ENCODE data around the gene CCNJ. TPM values are rescaled to one million over a fixed set of nuclear protein-coding genes. Genes with fewer than 3 reads are reported as not detected.

Gene CCNJ
- total RNA-seq, 1 experiment from 2014 or later: 3.2 TPM

- H3K27ac ChIP-seq (ENCODE audit: low read length): no peak overlapping the region
- intact Hi-C loops (cut with micrococcal nuclease): no loop called here
- H3K9ac ChIP-seq (ENCODE audit: low read length): no peak overlapping the region
- ATAC-seq (no peak), DNase-seq (no peak)
- ChIA-PET CTCF (no interaction called here), POLR2A (ENCODE audit: unreplicated experiment) (no interaction called here)
- H3K4me1 ChIP-seq (ENCODE audit: insufficient read depth, low read length): no peaks in the 10 kb centered on the region
- no peaks in the 10 kb centered on the region for H3K9me3 ChIP-seq (ENCODE audit: low read length)
- H3K4me3 ChIP-seq (ENCODE audit: low read length): no peak overlapping the region
- no peaks in the 10 kb centered on the region for H3K9me2 ChIP-seq (replicated peaks; ENCODE audit: low read length)
- no TSS peak for BruUV-seq (replicated peaks)
- H4K20me1 ChIP-seq (ENCODE audit: low read length): no peaks in the 10 kb centered on the region
- H3K4me2 ChIP-seq (ENCODE audit: low read length): no peak overlapping the region
- no peak overlapping the region for H2AFZ ChIP-seq (ENCODE audit: low read length)
- H3K36me3 ChIP-seq (ENCODE audit: low read depth, low read length): peaks cover 11% of the 10 kb centered on the region
- no peaks in the 10 kb centered on the region for H3K27me3 ChIP-seq (ENCODE audit: low read length)
- H3F3A ChIP-seq (ENCODE audit: low read length, unreplicated experiment): no peaks in the 10 kb centered on the region
- no peak for TF ChIP-seq CTCF (conservative IDR thresholded peaks at IDR 0.05; ENCODE audit: low read depth, low read length)
- no peak for TF ChIP-seq EZH2 (IDR thresholded peaks at IDR 0.05; ENCODE audit: low read length, unreplicated experiment)
- no peak for TF ChIP-seq EZH2phosphoT487 (IDR thresholded peaks at IDR 0.05; ENCODE audit: borderline replicate concordance, low read length)
- H3K79me2 ChIP-seq (ENCODE audit: low read length): no peaks in the 10 kb centered on the region
These were observed 17.8 kb downstream of the CCNJ start for GRCh38 chr10:96061232-96061631.

- no peaks in the 10 kb centered on the region for H3F3A ChIP-seq (ENCODE audit: low read length, unreplicated experiment)
- no peaks in the 10 kb centered on the region for H3K9me3 ChIP-seq (ENCODE audit: low read length)
- H3K9me2 ChIP-seq (replicated peaks; ENCODE audit: low read length): no peaks in the 10 kb centered on the region
- no peaks in the 10 kb centered on the region for H3K36me3 ChIP-seq (ENCODE audit: low read depth, low read length)
- no peaks in the 10 kb centered on the region for H3K4me1 ChIP-seq (ENCODE audit: insufficient read depth, low read length)
- DNase-seq (no peak), ATAC-seq (no peak)
- no peak overlapping the region for H3K9ac ChIP-seq (ENCODE audit: low read length)
- no peaks in the 10 kb centered on the region for H3K79me2 ChIP-seq (ENCODE audit: low read length)
- ChIA-PET POLR2A (ENCODE audit: unreplicated experiment) (no interaction called here), CTCF (no interaction called here)
- no peaks in the 10 kb centered on the region for H3K27me3 ChIP-seq (ENCODE audit: low read length)
- no peak overlapping the region for H3K27ac ChIP-seq (ENCODE audit: low read length)
- TF ChIP-seq EZH2 (IDR thresholded peaks at IDR 0.05; ENCODE audit: low read length, unreplicated experiment) (no peak), EZH2phosphoT487 (IDR thresholded peaks at IDR 0.05; ENCODE audit: borderline replicate concordance, low read length) (no peak), CTCF (conservative IDR thresholded peaks at IDR 0.05; ENCODE audit: low read depth, low read length) (no peak)
- BruUV-seq (replicated peaks): no TSS peak
- no peaks in the 10 kb centered on the region for H4K20me1 ChIP-seq (ENCODE audit: low read length)
- no peak overlapping the region for H3K4me2 ChIP-seq (ENCODE audit: low read length)
- intact Hi-C loops (cut with micrococcal nuclease): no loop called here
- no peak overlapping the region for H3K4me3 ChIP-seq (ENCODE audit: low read length)
- no peak overlapping the region for H2AFZ ChIP-seq (ENCODE audit: low read length)
These were observed 29.3 kb downstream of the CCNJ start for GRCh38 chr10:96072674-96073073.

GRCh38 chr10:96073722-96074121 is 30.3 kb downstream of the CCNJ start:
- H3K4me2 ChIP-seq (ENCODE audit: low read length): no peak overlapping the region
- CTCF ChIA-PET: no interaction called here

More at GRCh38 chr10:96073722-96074121, 30.3 kb downstream of the CCNJ start:
- TF ChIP-seq CTCF (conservative IDR thresholded peaks at IDR 0.05; ENCODE audit: low read depth, low read length) (no peak), EZH2 (IDR thresholded peaks at IDR 0.05; ENCODE audit: low read length, unreplicated experiment) (no peak), EZH2phosphoT487 (IDR thresholded peaks at IDR 0.05; ENCODE audit: borderline replicate concordance, low read length) (no peak)
- DNase-seq: peak; percentile 40
- Histone ChIP-seq H3K27me3 (ENCODE audit: low read length) (no peaks in the 10 kb centered on the region), H3K9me3 (ENCODE audit: low read length) (no peaks in the 10 kb centered on the region), H3F3A (ENCODE audit: low read length, unreplicated experiment) (no peaks in the 10 kb centered on the region), H3K9ac (ENCODE audit: low read length) (no peak overlapping the region), H3K27ac (ENCODE audit: low read length) (no peak overlapping the region), H4K20me1 (ENCODE audit: low read length) (no peaks in the 10 kb centered on the region), H3K79me2 (ENCODE audit: low read length) (no peaks in the 10 kb centered on the region), H3K36me3 (ENCODE audit: low read depth, low read length) (no peaks in the 10 kb centered on the region), H2AFZ (ENCODE audit: low read length) (no peak overlapping the region), H3K4me1 (ENCODE audit: insufficient read depth, low read length) (no peaks in the 10 kb centered on the region), H3K9me2 (replicated peaks; ENCODE audit: low read length) (no peaks in the 10 kb centered on the region), H3K4me3 (ENCODE audit: low read length) (no peak overlapping the region)
- BruUV-seq (replicated peaks): no TSS peak
- POLR2A ChIA-PET (ENCODE audit: unreplicated experiment): no interaction called here
- no peak for ATAC-seq
- intact Hi-C loops (cut with micrococcal nuclease): no loop called here

Measured in PC-3 (cell line).